GM19328 (cell line): ENCODE measurements around the gene MLH3.
"Not testable (repeated sequence)": the region's sequence is repeated elsewhere in the genome, so short reads cannot be mapped to it uniquely, and the experiment has no call there.

Experiments used
- ATAC-seq: cut with Tn5 transposase; IDR thresholded peaks from one replicate; pipeline ENCODE4 v1.9.1; 2021; ENCODE audit warnings: mild to moderate bottlenecking, moderate library complexity; ENCODE audit not compliant: unreplicated experiment

The MLH3 gene

GRCh38 chr14:75032939-75033338 is 18.3 kb downstream of the MLH3 start:
- no peak for ATAC-seq

GRCh38 chr14:75030147-75030546 is 21.1 kb downstream of the MLH3 start:
- no peak for ATAC-seq

- ATAC-seq: no peak
Observed at GRCh38 chr14:75025876-75026275, 25.4 kb downstream of the MLH3 start.

GRCh38 chr14:75025082-75025481 is 26.2 kb downstream of the MLH3 start:
- ATAC-seq: no peak

GRCh38 chr14:75023108-75023507 is 28.2 kb downstream of the MLH3 start:
- ATAC-seq: no peak

- ATAC-seq: no peak
Observed at GRCh38 chr14:75022655-75023054, 28.6 kb downstream of the MLH3 start.

- no peak for ATAC-seq
Observed at GRCh38 chr14:75018694-75019093, 32.6 kb downstream of the MLH3 start.

- no peak for ATAC-seq
Observed at GRCh38 chr14:75016815-75017214, 34.5 kb downstream of the MLH3 start.

GRCh38 chr14:75015496-75015895 is 35.8 kb downstream of the MLH3 start:
- no peak for ATAC-seq

- no peak for ATAC-seq
Observed at GRCh38 chr14:75013290-75013689, 38.0 kb downstream of the MLH3 start.

- ATAC-seq: no peak
Observed at GRCh38 chr14:75011356-75011994, 39.8 kb downstream of the MLH3 start.

GRCh38 chr14:75010472-75011093 is 40.7 kb downstream of the MLH3 start:
- no peak for ATAC-seq

GRCh38 chr14:75009176-75009575 is 42.1 kb downstream of the MLH3 start:
- no peak for ATAC-seq

GRCh38 chr14:75005357-75005756 is 45.9 kb downstream of the MLH3 start:
- ATAC-seq: no peak

- no peak for ATAC-seq
Observed at GRCh38 chr14:75003250-75004027, 47.8 kb downstream of the MLH3 start.

GRCh38 chr14:75002392-75003249 is 48.6 kb downstream of the MLH3 start, which contains the start of gene EIF2B2:
Gene EIF2B2, plus strand, starts transcription at chr14:75002921. Its CDS starts 70 bp downstream, at chr14:75002991.
- peak; percentile 96 for ATAC-seq

- ATAC-seq: no peak
Observed at GRCh38 chr14:75001899-75002298, 49.4 kb downstream of the MLH3 start.

- no peak for ATAC-seq
Observed at GRCh38 chr14:75001261-75001660, 50.0 kb downstream of the MLH3 start.

GRCh38 chr14:74995781-74996180 is 55.5 kb downstream of the MLH3 start:
- ATAC-seq: not testable (repeated sequence)

GRCh38 chr14:74994182-74994581 is 57.1 kb downstream of the MLH3 start:
- ATAC-seq: not testable (repeated sequence)

- ATAC-seq: no peak
Observed at GRCh38 chr14:74988993-74989392, 62.3 kb downstream of the MLH3 start.
